ENCODE data around the gene COPS9.

DNA sequence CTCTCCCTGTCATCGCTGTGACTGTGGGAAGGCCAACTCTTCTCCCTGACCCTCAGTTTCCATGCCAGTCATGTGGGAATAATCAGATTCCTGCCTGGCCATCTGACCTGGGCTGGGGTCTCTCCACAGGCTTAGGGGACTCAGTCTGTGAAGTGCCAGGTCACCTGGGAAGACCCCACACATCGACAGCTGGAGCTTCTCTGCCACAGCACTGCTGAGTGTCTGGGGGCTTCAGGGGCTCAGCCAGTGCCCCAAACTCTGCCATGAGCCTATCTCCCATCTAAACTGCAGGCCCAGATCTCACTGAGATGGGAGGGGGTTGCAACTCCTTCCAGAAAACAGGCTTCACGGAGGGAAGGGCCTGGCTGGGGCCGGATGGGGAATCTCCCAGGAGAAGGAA lies 46.4 kb upstream of the COPS9 start:
- TF ChIP-seq ZFX (IDR thresholded peaks at IDR 0.05) (no peak), CTCF (conservative IDR thresholded peaks at IDR 0.05) (no peak)

Measured in C4-2B (cell line).